GM23338 (cell line): ENCODE results near the gene TMEM147. TPM values are rescaled to one million over a fixed set of nuclear protein-coding genes. Genes with fewer than 3 reads are reported as not detected.

ENCODE experiments used
- ATAC-seq: fragments of 200-7000 bp; cut with Tn5 transposase; 3 replicates; pipeline ENCODE4 v1.9.1; 2020
- DNase-seq: peaks from one replicate; pipeline ENCODE4 v3.0.0-alpha.2; 2015; ENCODE audit warnings: low spot score
- H2AFZ ChIP-seq: fragments of 200-600 bp; sonication (generic); 2 replicates; pipeline ENCODE4 v1.8.0; 2016; ENCODE audit warnings: antibody characterized with exemption, mild to moderate bottlenecking, moderate library complexity
- H3F3A ChIP-seq: fragments of 200-600 bp; sonication (generic); replicated peaks from 2 replicates; pipeline ENCODE4 v1.8.0; 2017; ENCODE audit warnings: antibody characterized with exemption, mixed run types, low read depth
- H3K27ac ChIP-seq: fragments of 200-600 bp; sonication (generic); 2 replicates; pipeline ENCODE4 v1.6.1; 2016; ENCODE audit warnings: low read depth
- H3K27me3 ChIP-seq: fragments of 200-600 bp; sonication (generic); 2 replicates; pipeline ENCODE4 v1.8.0; 2016; ENCODE audit warnings: mild to moderate bottlenecking, mixed run types, moderate library complexity; ENCODE audit not compliant: insufficient read depth
- H3K36me3 ChIP-seq: fragments of 200-600 bp; sonication (generic); 2 replicates; pipeline ENCODE4 v1.8.0; 2016; ENCODE audit warnings: mild to moderate bottlenecking; ENCODE audit not compliant: insufficient read depth
- H3K4me1 ChIP-seq: fragments of 200-600 bp; sonication (generic); 2 replicates; pipeline ENCODE4 v1.8.0; 2016; ENCODE audit warnings: mild to moderate bottlenecking, moderate library complexity; ENCODE audit not compliant: insufficient read depth
- H3K4me2 ChIP-seq: fragments of 200-600 bp; sonication (generic); 2 replicates; pipeline ENCODE4 v1.7.1; 2017; ENCODE audit warnings: mixed run types
- H3K4me3 ChIP-seq: fragments of 200-600 bp; sonication (generic); 2 replicates; pipeline ENCODE4 v1.6.1; 2016; ENCODE audit warnings: mixed run types
- H3K79me2 ChIP-seq: fragments of 200-600 bp; sonication (generic); replicated peaks from 2 replicates; pipeline ENCODE4 v1.8.0; 2017; ENCODE audit warnings: mild to moderate bottlenecking; ENCODE audit not compliant: insufficient read depth
- H3K9me2 ChIP-seq: fragments of 200-600 bp; sonication (generic); 2 replicates; pipeline ENCODE4 v1.8.0; 2017; ENCODE audit not compliant: insufficient read depth
- H4K20me1 ChIP-seq: fragments of 200-600 bp; sonication (generic); replicated peaks from 2 replicates; pipeline ENCODE4 v1.8.0; 2017; ENCODE audit warnings: mild to moderate bottlenecking; ENCODE audit not compliant: insufficient read depth
- H3K27ac Mint-ChIP-seq: 2 replicates; pipeline ENCODE4 v1.8.0; 2020; ENCODE audit warnings: inconsistent platforms, mild to moderate bottlenecking, moderate library complexity, mixed read lengths
- H3K27me3 Mint-ChIP-seq: 3 replicates; pipeline ENCODE4 v1.8.0; 2022; ENCODE audit warnings: low read depth, mild to moderate bottlenecking, moderate library complexity, mixed read lengths, inconsistent platforms; ENCODE audit not compliant: insufficient read depth, poor library complexity
- H3K36me3 Mint-ChIP-seq: 3 replicates; pipeline ENCODE4 v1.8.0; 2021; ENCODE audit warnings: low read depth, mild to moderate bottlenecking, inconsistent platforms, moderate library complexity, mixed read lengths
- H3K4me1 Mint-ChIP-seq: 3 replicates; pipeline ENCODE4 v1.8.0; 2020; ENCODE audit warnings: mild to moderate bottlenecking, inconsistent platforms, mixed read lengths
- H3K4me3 Mint-ChIP-seq: 3 replicates; pipeline ENCODE4 v1.8.0; 2021; ENCODE audit warnings: moderate library complexity, mild to moderate bottlenecking, inconsistent platforms, mixed read lengths
- H3K9me3 Mint-ChIP-seq: 3 replicates; pipeline ENCODE4 v1.8.0; 2020; ENCODE audit warnings: moderate library complexity, mild to moderate bottlenecking, inconsistent platforms, mixed read lengths
- CREB1 ChIP-seq: fragments of 250-450 bp; sonication (Bioruptor Pico); IDR thresholded peaks from 2 replicates; pipeline ENCODE4 v1.5.0; 2020; ENCODE audit warnings: low read depth, mild to moderate bottlenecking, moderate library complexity
- EZH2 ChIP-seq: fragments of 200-600 bp; sonication (generic); IDR thresholded peaks from one replicate; pipeline ENCODE4 v1.8.0; 2017; ENCODE audit warnings: antibody characterized with exemption, mild to moderate bottlenecking, low read depth; ENCODE audit not compliant: unreplicated experiment
- EZH2phosphoT487 ChIP-seq: fragments of 200-600 bp; sonication (generic); IDR thresholded peaks from one replicate; pipeline ENCODE4 v1.8.1; 2018; ENCODE audit warnings: antibody characterized with exemption; ENCODE audit not compliant: unreplicated experiment
- JUNB ChIP-seq: IDR thresholded peaks from one replicate; pipeline ENCODE4 v1.6.1; 2016; ENCODE audit warnings: antibody characterized with exemption; ENCODE audit not compliant: unreplicated experiment
- NANOG ChIP-seq: IDR thresholded peaks from 2 replicates; pipeline ENCODE4 v1.6.1; 2016; ENCODE audit warnings: antibody characterized with exemption, borderline replicate concordance
- POLR2AphosphoS5 ChIP-seq: IDR thresholded peaks from 2 replicates; pipeline ENCODE4 v1.6.1; 2016; ENCODE audit warnings: antibody characterized with exemption, low read depth
- REST ChIP-seq: IDR thresholded peaks from one replicate; pipeline ENCODE4 v1.6.1; 2018; ENCODE audit warnings: antibody characterized with exemption; ENCODE audit not compliant: unreplicated experiment
- ZNF331 ChIP-seq: fragments of 250-450 bp; sonication (Bioruptor Pico); IDR thresholded peaks from 2 replicates; pipeline ENCODE4 v1.5.0; 2020; ENCODE audit warnings: low read depth, mild to moderate bottlenecking, moderate library complexity
- polyA plus RNA-seq: library from polyadenylated mRNA; unstranded; fragments of >200 nt; fragmentation: Nextera tagmentation; extraction: Ambion mirVana; gene quantifications from 2 replicates; pipeline ENCODE4 v1.2.1, GENCODE V29; 2016
- total RNA-seq: library from RNA; depleted of rRNA; stranded (reverse); fragments of >200 nt; shearing (Covaris generic); gene quantifications from 2 replicates; pipeline ENCODE4 v1.2.3, GENCODE V29; 2014
- TF ChIP-seq, protein P1 (sequence below): IDR thresholded peaks from 2 replicates; pipeline ENCODE4 v1.6.1; 2016; ENCODE audit warnings: antibody characterized with exemption
- TF ChIP-seq, protein P2 (sequence below): fragments of 250-450 bp; sonication (Bioruptor Pico); IDR thresholded peaks from 2 replicates; pipeline ENCODE4 v1.5.0; 2020; ENCODE audit warnings: mild to moderate bottlenecking, moderate library complexity

TMEM147 gene
- total and polyA plus RNA-seq, 2 experiments from 2014 or later = 164 to 272 TPM

GRCh38 chr19:35522745-35523327, 22.6 kb upstream of the TMEM147 start:
- Histone ChIP-seq H3K79me2 (no peaks in the 10 kb centered on the region), H3K36me3 (no peaks in the 10 kb centered on the region), H3K4me2 (no peak overlapping the region), H4K20me1 (no peaks in the 10 kb centered on the region), H3K4me1 (peaks cover 24% of the 10 kb centered on the region), H3F3A (no peaks in the 10 kb centered on the region), H3K4me3 (no peak overlapping the region), H3K27ac (no peak overlapping the region), H3K27me3 (no peaks in the 10 kb centered on the region), H3K9me2 (no peaks in the 10 kb centered on the region), H2AFZ (no peak overlapping the region)
- Mint-ChIP-seq H3K4me1 (peaks cover 37% of the 10 kb centered on the region), H3K36me3 (no peaks in the 10 kb centered on the region; the same call in 2 of the 3 replicates), H3K4me3 (no peak overlapping the region), H3K27me3 (peaks cover 18% of the 10 kb centered on the region), H3K27ac (no peak overlapping the region), H3K9me3 (no peaks in the 10 kb centered on the region)
- ATAC-seq (no peak), DNase-seq (no peak)
- no peak for TF ChIP-seq NANOG
- no peak for TF ChIP-seq EZH2
- TF ChIP-seq JUNB = no peak
- no peak for TF ChIP-seq ZNF331
- TF ChIP-seq POLR2AphosphoS5 = no peak
- TF ChIP-seq, protein P1, sequence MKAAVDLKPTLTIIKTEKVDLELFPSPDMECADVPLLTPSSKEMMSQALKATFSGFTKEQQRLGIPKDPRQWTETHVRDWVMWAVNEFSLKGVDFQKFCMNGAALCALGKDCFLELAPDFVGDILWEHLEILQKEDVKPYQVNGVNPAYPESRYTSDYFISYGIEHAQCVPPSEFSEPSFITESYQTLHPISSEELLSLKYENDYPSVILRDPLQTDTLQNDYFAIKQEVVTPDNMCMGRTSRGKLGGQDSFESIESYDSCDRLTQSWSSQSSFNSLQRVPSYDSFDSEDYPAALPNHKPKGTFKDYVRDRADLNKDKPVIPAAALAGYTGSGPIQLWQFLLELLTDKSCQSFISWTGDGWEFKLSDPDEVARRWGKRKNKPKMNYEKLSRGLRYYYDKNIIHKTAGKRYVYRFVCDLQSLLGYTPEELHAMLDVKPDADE = no peak
- TF ChIP-seq CREB1 (CRISPR knock-in tag) = no peak
- no peak for TF ChIP-seq EZH2phosphoT487
- no peak for TF ChIP-seq REST
- TF ChIP-seq, protein P2, sequence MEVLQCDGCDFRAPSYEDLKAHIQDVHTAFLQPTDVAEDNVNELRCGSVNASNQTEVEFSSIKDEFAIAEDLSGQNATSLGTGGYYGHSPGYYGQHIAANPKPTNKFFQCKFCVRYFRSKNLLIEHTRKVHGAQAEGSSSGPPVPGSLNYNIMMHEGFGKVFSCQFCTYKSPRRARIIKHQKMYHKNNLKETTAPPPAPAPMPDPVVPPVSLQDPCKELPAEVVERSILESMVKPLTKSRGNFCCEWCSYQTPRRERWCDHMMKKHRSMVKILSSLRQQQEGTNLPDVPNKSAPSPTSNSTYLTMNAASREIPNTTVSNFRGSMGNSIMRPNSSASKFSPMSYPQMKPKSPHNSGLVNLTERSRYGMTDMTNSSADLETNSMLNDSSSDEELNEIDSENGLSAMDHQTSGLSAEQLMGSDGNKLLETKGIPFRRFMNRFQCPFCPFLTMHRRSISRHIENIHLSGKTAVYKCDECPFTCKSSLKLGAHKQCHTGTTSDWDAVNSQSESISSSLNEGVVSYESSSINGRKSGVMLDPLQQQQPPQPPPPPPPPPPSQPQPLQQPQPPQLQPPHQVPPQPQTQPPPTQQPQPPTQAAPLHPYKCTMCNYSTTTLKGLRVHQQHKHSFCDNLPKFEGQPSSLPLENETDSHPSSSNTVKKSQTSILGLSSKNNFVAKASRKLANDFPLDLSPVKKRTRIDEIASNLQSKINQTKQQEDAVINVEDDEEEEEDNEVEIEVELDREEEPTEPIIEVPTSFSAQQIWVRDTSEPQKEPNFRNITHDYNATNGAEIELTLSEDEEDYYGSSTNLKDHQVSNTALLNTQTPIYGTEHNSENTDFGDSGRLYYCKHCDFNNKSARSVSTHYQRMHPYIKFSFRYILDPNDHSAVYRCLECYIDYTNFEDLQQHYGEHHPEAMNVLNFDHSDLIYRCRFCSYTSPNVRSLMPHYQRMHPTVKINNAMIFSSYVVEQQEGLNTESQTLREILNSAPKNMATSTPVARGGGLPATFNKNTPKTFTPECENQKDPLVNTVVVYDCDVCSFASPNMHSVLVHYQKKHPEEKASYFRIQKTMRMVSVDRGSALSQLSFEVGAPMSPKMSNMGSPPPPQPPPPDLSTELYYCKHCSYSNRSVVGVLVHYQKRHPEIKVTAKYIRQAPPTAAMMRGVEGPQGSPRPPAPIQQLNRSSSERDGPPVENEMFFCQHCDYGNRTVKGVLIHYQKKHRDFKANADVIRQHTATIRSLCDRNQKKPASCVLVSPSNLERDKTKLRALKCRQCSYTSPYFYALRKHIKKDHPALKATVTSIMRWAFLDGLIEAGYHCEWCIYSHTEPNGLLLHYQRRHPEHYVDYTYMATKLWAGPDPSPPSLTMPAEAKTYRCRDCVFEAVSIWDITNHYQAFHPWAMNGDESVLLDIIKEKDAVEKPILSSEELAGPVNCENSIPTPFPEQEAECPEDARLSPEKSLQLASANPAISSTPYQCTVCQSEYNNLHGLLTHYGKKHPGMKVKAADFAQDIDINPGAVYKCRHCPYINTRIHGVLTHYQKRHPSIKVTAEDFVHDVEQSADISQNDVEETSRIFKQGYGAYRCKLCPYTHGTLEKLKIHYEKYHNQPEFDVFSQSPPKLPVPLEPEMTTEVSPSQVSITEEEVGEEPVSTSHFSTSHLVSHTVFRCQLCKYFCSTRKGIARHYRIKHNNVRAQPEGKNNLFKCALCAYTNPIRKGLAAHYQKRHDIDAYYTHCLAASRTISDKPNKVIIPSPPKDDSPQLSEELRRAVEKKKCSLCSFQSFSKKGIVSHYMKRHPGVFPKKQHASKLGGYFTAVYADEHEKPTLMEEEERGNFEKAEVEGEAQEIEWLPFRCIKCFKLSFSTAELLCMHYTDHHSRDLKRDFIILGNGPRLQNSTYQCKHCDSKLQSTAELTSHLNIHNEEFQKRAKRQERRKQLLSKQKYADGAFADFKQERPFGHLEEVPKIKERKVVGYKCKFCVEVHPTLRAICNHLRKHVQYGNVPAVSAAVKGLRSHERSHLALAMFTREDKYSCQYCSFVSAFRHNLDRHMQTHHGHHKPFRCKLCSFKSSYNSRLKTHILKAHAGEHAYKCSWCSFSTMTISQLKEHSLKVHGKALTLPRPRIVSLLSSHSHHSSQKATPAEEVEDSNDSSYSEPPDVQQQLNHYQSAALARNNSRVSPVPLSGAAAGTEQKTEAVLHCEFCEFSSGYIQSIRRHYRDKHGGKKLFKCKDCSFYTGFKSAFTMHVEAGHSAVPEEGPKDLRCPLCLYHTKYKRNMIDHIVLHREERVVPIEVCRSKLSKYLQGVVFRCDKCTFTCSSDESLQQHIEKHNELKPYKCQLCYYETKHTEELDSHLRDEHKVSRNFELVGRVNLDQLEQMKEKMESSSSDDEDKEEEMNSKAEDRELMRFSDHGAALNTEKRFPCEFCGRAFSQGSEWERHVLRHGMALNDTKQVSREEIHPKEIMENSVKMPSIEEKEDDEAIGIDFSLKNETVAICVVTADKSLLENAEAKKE (CRISPR knock-in tag) = no peak
